Calu3 (cell line): ENCODE results near the gene EXO5. TPM values are rescaled to one million over a fixed set of nuclear protein-coding genes. Genes with fewer than 3 reads are reported as not detected.

Source experiments
- BruUV-seq: library from RNA; stranded (reverse); fragments of 400-500 nt; replicated peaks from 2 replicates; lab custom pipeline; 2021; lab: Mats Ljungman, UMichigan
- CTCF ChIA-PET: fragments of 300-600 bp; sonication (Branson Sonifier 250); formaldehyde crosslinking; loops from one replicate; lab custom pipeline; 2022; ENCODE audit warnings: antibody characterized with exemption; lab: Charles Lee
- DNase-seq: peaks from one replicate; pipeline ENCODE4 v3.0.0; 2022
- H3K27ac Mint-ChIP-seq: one replicate; pipeline ENCODE4 v1.8.0; 2022; ENCODE audit warnings: mixed read lengths; ENCODE audit not compliant: unreplicated experiment
- H3K27me3 Mint-ChIP-seq: one replicate; pipeline ENCODE4 v1.8.0; 2022; ENCODE audit warnings: mixed read lengths; ENCODE audit not compliant: unreplicated experiment
- H3K36me3 Mint-ChIP-seq: one replicate; pipeline ENCODE4 v1.8.0; 2022; ENCODE audit warnings: mild to moderate bottlenecking, moderate library complexity, mixed read lengths; ENCODE audit not compliant: insufficient read depth, unreplicated experiment
- H3K4me1 Mint-ChIP-seq: one replicate; pipeline ENCODE4 v1.8.0; 2022; ENCODE audit warnings: mild to moderate bottlenecking, low read depth, mixed read lengths; ENCODE audit not compliant: unreplicated experiment
- H3K4me3 Mint-ChIP-seq: one replicate; pipeline ENCODE4 v1.8.0; 2022; ENCODE audit warnings: mild to moderate bottlenecking, low read depth, moderate library complexity, mixed read lengths; ENCODE audit not compliant: unreplicated experiment
- H3K9me3 Mint-ChIP-seq: one replicate; pipeline ENCODE4 v1.8.0; 2022; ENCODE audit warnings: low read depth, mixed read lengths; ENCODE audit not compliant: unreplicated experiment
- intact Hi-C: fragments of 100-400 bp; cut with micrococcal nuclease; formaldehyde crosslinking; loops from one replicate; pipeline ENCODE4 v1.10.0; 2022; ENCODE audit not compliant: unreplicated experiment
- total RNA-seq: library from RNA; stranded (reverse); gene quantifications from 2 replicates; pipeline ENCODE4 v1.2.3, GENCODE V29; 2022
- TF ChIP-seq, protein P1 (sequence below): fragments of 200-600 bp; IDR thresholded peaks from one replicate; pipeline ENCODE4 v1.8.0; 2022; ENCODE audit warnings: antibody characterized with exemption; ENCODE audit not compliant: unreplicated experiment

The EXO5 gene
- total RNA-seq, 1 experiment from 2014 or later = 12.2 TPM

DNA sequence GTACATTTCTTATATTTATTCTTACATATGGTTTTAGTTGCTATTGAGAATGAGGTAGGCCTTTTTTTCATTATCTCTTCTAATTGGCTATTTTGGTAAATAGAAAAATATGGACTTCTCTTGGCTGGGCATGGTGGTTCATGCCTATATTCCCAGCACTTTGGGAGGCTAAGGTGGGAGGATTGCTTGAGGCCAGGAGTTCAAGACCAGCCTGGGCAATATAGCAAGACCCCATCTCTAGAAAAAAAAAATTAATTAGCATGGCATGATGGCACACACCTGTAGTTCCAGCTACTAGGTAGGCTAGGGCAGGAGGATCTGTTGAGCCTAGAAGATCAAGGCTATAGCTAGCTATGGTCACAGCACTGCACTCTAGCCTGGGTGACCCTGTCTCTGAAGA, 26.0 kb downstream of the EXO5 start:
- CTCF ChIA-PET = no interaction called here
- Mint-ChIP-seq H3K4me3 (no peak overlapping the region), H3K36me3 (peaks cover 13% of the 10 kb centered on the region), H3K9me3 (no peaks in the 10 kb centered on the region), H3K27me3 (no peaks in the 10 kb centered on the region), H3K4me1 (peaks cover 22% of the 10 kb centered on the region), H3K27ac (no peak overlapping the region)
- intact Hi-C loops = loop anchor here (10.0 kb wide), 1 partner anchor 450 kb away; no protein-coding TSS in a partner anchor
- no TSS peak for BruUV-seq
- TF ChIP-seq, protein P1, sequence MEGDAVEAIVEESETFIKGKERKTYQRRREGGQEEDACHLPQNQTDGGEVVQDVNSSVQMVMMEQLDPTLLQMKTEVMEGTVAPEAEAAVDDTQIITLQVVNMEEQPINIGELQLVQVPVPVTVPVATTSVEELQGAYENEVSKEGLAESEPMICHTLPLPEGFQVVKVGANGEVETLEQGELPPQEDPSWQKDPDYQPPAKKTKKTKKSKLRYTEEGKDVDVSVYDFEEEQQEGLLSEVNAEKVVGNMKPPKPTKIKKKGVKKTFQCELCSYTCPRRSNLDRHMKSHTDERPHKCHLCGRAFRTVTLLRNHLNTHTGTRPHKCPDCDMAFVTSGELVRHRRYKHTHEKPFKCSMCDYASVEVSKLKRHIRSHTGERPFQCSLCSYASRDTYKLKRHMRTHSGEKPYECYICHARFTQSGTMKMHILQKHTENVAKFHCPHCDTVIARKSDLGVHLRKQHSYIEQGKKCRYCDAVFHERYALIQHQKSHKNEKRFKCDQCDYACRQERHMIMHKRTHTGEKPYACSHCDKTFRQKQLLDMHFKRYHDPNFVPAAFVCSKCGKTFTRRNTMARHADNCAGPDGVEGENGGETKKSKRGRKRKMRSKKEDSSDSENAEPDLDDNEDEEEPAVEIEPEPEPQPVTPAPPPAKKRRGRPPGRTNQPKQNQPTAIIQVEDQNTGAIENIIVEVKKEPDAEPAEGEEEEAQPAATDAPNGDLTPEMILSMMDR = no peak
- DNase-seq = no peak

DNA sequence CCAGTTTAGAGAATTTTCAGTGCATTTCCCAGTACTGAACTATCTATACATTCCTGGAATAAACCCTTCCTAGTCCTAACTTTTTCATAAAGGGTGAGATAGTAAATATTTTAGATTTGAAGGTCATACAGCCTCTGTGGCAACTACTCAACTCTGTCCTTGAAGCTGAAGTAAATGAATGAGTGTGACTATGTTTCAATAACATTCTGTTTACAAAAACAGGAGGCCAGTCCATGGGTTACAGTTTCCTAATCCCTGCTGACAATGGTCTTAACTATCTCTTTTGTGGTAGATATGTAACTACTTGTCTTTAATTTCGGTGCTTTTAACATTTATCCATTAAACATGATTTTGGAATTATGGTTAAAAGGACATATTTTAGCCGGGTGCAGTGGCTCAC, 27.2 kb downstream of the EXO5 start:
- intact Hi-C loops = loop anchor here (10.0 kb wide), 1 partner anchor 449 kb away; no protein-coding TSS in a partner anchor
- H3K27ac Mint-ChIP-seq = no peak overlapping the region
- H3K9me3 Mint-ChIP-seq = no peaks in the 10 kb centered on the region
- no peak overlapping the region for H3K4me3 Mint-ChIP-seq
- no peaks in the 10 kb centered on the region for H3K27me3 Mint-ChIP-seq
- DNase-seq = no peak
- CTCF ChIA-PET = interaction anchor here (0.5 kb wide), 1 partner anchor 50 kb away, joined by 6 read pairs; no protein-coding TSS in a partner anchor
- TF ChIP-seq, protein P1 = no peak
- BruUV-seq = no TSS peak
- peaks cover 13% of the 10 kb centered on the region for H3K36me3 Mint-ChIP-seq
- peaks cover 22% of the 10 kb centered on the region for H3K4me1 Mint-ChIP-seq

DNA sequence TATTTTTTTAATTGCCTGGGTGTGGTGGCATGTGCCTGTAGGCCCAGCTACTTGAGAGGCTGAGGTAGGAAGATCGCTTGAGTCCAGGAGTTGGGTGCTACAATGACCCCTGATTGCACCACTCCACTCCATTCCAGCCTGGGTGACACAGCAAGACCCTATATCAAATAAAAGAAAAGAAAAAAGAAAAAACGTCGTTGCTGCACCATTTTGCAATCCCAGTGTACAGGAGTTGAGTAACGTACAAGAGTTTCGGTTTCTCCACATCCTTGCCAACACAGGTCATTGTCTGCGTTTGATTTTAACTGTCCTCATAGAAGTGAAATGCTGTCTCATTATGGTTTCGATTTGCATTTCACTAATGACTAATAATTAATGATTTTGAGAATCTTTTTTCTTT, 30.8 kb downstream of the EXO5 start:
- intact Hi-C loops = loop anchor here (10.0 kb wide), 1 partner anchor 445 kb away; no protein-coding TSS in a partner anchor
- Mint-ChIP-seq H3K27ac (no peak overlapping the region), H3K27me3 (no peaks in the 10 kb centered on the region), H3K36me3 (peaks cover 5% of the 10 kb centered on the region), H3K4me3 (no peak overlapping the region), H3K9me3 (peaks cover 2% of the 10 kb centered on the region), H3K4me1 (no peaks in the 10 kb centered on the region)
- TF ChIP-seq, protein P1 = no peak
- no peak for DNase-seq
- no TSS peak for BruUV-seq
- CTCF ChIA-PET = no interaction called here

DNA sequence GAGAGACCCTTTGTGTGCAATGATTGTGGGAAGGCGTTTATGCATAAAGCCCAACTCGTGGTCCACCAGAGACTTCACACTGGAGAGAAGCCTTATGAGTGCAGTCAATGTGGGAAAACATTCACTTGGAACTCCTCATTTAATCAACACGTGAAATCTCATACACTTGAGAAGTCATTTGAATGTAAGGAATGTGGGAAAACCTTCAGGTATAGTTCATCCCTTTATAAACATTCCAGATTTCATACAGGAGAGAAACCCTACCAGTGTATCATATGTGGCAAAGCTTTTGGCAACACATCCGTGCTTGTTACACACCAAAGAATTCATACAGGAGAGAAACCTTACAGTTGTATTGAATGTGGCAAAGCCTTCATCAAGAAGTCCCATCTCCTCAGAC, 38.4 kb downstream of the EXO5 start:
- no TSS peak for BruUV-seq
- Mint-ChIP-seq H3K27ac (no peak overlapping the region), H3K4me1 (no peaks in the 10 kb centered on the region), H3K36me3 (peaks cover 9% of the 10 kb centered on the region), H3K4me3 (no peak overlapping the region), H3K27me3 (no peaks in the 10 kb centered on the region), H3K9me3 (peaks cover 12% of the 10 kb centered on the region)
- TF ChIP-seq, protein P1 = no peak
- no peak for DNase-seq
- intact Hi-C loops = no loop called here
- CTCF ChIA-PET = no interaction called here
